ENCODE results near the gene RGS17.
"Not testable (repeated sequence)": the region's sequence is repeated elsewhere in the genome, so short reads cannot be mapped to it uniquely, and the experiment has no call there.

RGS17 gene

DNA sequence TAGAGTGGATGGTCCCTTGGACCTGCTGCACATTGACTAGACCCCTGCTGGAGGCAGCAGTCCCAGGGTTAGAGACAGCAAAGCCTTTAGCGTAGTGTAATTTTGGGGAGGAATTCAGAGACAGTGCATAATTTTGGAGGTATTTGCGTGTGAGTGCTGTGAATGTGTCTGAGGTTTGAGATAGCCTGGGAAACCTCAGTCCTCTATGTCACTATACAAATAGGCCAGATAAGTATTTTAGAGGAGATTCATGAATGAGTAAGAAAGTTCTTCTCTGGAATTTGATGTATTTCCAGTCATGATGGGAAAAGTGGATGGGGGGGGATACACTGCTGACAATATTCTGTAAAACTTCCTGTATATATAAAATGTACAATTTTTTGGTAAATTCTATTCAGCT lies 102.8 kb downstream of the RGS17 start:
- no peak for DNase-seq

- DNase-seq: no peak
These were observed 103.6 kb downstream of the RGS17 start for GRCh38 chr6:153027480-153027879.

- no peak for DNase-seq
These were observed 106.4 kb downstream of the RGS17 start for GRCh38 chr6:153024709-153025017.

GRCh38 chr6:153023977-153024708 lies 106.9 kb downstream of the RGS17 start:
- peak; percentile 72 for DNase-seq

DNA sequence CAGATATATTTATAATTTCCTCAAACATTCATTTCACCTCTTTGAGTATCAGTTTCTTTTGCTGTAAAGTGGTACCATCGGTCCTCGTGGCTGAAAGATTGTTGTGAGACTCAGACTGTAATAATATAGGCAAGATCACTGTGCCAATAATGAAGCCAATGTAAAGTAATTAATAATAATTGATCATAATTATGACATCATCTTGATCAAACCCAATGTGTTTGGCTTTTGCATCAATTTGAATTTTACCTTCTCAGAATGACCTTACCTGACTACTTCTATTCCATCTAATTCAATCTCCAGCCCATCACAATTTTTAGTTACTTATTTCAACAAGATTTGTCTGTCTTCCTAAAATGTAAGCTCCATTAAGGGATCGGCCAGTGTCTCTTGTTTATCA lies 112.7 kb downstream of the RGS17 start:
- no peak for DNase-seq

DNA sequence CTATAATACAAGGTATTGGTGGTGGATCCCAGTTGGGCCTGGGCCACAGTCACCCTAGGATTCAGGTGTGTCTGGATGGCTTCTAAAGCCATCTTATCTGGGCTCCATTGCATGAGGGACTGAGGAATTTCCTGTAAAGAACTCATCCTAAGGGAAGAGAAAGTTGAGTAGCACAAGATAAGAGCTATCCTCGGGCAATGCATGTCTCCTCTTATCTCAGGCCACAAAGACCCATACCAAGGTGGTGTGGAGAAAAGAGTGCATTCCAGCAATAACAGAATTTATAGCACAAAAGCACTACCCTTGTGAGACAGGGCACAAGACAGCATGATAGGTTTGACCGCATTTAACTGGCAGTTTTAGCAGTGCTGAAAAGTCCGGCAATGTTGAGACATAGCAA lies 114.2 kb downstream of the RGS17 start:
- DNase-seq: no peak

- DNase-seq: no peak
These were observed 115.9 kb downstream of the RGS17 start for GRCh38 chr6:153015094-153015640.

DNA sequence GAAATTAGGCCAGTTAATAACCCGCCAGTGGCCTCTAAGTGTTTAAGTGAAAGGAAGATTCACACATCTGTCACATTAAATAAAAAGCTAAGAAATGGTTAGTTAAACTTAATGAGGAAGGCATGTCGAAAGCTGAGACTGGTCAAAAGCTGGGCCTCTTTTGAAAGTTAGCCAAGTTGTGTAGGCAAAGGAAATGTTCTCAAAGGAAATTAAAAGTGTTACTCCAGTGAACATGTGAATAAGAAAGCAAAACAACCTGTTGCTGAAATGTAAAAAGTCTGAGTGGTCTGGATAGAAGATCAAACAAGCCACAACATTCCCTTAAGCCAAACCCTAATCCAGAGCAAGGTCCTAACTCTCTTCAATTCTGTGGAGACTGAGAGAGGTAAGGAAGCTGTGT lies 117.6 kb downstream of the RGS17 start:
- DNase-seq: no peak

DNA sequence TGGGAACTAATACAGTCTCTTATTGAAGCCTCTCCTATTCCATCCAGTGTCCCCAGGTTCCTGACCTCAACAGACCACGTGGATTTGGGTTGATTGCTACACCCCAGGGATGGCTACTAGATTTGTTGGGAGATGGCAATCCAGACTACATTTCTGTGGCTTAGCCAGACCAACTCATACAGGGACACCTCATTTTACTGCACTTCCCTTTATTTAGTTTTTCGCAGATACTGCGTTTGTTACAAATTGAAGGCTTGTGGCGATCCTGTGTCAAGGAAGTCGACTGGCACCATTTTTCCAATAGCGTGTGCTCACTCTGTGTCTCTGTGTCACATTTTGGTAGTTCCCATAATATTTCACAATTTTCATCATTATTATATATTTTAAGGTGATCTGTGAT lies 118.2 kb downstream of the RGS17 start:
- no peak for DNase-seq

DNA sequence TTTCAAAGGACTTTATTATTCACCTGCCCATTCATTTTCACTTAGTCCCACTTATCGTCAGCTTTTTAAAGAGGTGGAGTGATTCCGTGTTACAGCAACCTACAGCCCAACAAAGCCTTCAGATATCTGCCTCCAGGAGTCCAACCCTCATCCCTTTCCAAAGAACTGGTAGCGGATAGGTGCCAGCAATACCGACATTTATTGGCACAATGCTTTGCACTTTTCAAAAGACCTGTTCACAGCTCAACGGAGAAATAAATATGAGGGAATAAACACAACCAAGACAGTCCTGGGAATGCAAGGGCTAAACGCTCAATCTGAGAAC lies 127.8 kb downstream of the RGS17 start:
- no peak for DNase-seq

GRCh38 chr6:153002613-153003365 lies 128.3 kb downstream of the RGS17 start, which contains the start of gene MTRF1L:
MTRF1L (minus strand) TSS chr6:153002709; CDS start chr6:153002685, 24 bp downstream.
- peak; percentile 90 for DNase-seq

GRCh38 chr6:153001767-153002612 lies 129.1 kb downstream of the RGS17 start:
- DNase-seq: no peak

DNA sequence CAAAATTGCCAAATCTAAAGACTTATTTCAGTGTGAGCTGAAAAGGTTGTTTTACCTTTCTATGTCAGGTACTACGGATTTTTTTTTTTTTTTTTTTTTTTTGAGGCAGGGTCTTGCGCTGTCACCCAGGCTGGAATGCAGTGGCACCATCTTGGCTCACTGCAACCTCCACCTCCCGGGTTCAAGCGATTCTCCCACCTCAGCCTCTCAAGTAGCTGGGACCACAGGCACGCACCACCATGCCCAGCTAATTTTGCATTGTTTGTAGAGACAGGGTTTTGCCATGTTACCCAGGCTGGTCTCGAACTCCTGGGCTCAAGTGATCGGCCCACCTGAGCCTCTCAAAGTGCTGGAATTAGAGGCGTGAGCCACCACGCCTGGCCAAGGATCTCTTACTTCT lies 130.3 kb downstream of the RGS17 start:
- not testable (repeated sequence) for DNase-seq

GRCh38 chr6:153000243-153000642 lies 130.8 kb downstream of the RGS17 start:
- DNase-seq: no peak

- not testable (repeated sequence) for DNase-seq
These were observed 131.5 kb downstream of the RGS17 start for GRCh38 chr6:152999538-152999937.

GRCh38 chr6:152993847-152994246 lies 137.2 kb downstream of the RGS17 start:
- DNase-seq: no peak

- no peak for DNase-seq
These were observed 137.7 kb downstream of the RGS17 start for GRCh38 chr6:152993431-152993830.

DNA sequence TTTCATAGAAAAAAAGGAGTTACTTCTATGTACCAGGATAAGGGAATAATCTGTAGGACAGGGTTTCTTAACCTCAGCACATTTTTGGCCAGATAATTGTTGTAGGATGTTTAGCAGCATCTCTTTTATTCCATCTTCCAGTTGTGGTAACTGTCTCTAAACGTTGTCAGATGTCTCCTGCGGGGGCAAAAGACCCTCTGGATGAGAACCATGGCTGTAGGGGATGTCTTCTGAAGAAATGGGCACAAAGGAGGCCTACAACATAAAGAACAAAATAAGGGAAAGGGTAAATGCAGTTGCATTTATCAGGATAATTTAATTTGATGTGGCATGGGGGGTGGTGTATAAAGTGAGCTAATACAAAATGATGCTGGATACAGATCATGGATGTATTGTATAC lies 144.1 kb downstream of the RGS17 start:
- no peak for DNase-seq

DNA sequence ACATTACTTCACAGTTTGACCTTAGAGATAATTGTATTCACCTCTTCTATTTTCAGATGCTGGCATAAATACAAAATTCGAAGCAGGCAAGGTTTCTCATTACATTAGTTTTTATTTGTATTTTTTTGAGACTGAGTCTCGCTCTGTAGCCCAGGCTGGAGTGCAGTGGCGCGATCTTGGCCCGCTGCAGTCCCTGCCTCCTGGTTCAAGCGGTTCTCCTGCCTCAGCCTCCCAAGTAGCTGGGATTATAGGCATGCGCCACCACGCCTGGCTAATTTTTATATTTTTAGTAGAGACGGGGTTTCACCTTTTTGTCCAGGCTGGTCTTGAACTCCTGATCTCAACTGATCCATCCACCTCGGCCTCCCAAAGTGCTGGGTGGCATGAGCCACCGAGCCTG lies 145.8 kb downstream of the RGS17 start:
- not testable (repeated sequence) for DNase-seq

GRCh38 chr6:152984513-152984872 lies 146.6 kb downstream of the RGS17 start:
- DNase-seq: no peak

DNA sequence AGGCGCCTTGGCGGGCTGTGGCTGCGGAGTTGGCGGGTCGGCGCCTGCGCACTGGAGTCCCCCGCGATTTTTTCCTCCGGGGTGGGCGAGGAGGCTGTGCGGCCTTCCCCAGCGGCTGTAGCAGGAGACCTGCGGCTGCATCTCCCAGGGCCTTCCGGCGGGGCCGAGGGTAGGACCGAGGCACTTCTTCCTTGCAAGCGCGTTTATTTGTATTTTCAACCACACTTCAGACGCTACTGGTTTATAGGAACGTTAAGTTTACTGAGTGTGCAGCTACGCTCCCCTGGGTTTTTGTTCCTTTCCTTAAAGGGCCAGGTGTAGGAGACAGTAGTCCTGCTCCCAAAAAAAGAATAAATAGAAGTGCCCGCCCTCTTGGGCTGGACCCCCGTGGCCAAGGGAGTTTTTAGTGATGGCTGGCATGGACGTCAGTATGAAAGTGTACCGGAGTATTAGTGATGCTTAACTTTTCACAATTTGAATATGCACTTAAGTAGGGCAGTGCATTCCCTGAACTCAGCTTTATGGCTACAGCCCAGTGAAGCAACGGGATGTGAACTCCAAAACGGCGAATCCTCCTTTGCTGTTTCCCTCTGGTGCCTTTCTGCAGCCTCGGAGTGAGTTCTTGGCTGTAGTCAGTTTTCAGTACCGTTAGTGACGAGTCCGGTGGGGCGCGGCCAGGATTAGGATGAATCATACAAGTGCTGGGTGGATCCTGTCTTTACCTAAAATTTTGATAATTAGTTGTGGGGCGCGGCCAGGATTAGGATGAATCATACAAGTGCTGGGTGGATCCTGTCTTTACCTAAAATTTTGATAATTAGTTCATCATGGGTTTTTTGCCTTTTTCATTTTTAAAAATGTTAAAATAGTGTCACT lies 147.2 kb downstream of the RGS17 start:
- peak; percentile 62 for DNase-seq

GRCh38 chr6:152982904-152983636 lies 148.0 kb downstream of the RGS17 start, which contains the start of gene FBXO5:
FBXO5 (minus strand) TSS chr6:152983041; CDS start chr6:152982959, 82 bp downstream.
- peak; percentile 97 for DNase-seq
